Measurements from ENCODE around the gene DGKE.

- TF ChIP-seq CTCF (IDR thresholded peaks at IDR 0.05; ENCODE audit: low read length) (no peak), EZH2phosphoT487 (IDR thresholded peaks at IDR 0.05; ENCODE audit: low read length) (no peak), EZH2 (optimal IDR thresholded peaks at IDR 0.05; ENCODE audit: low read depth, low read length) (no peak)
Measured at GRCh38 chr17:56806949-56807348, 27.0 kb upstream of the DGKE start.

Measured in MM.1S (cell line).